ENCODE results near the gene CEP170. TPM values are rescaled to one million over a fixed set of nuclear protein-coding genes. Genes with fewer than 3 reads are reported as not detected.
"Not testable (repeated sequence)": the region's sequence is repeated elsewhere in the genome, so short reads cannot be mapped to it uniquely, and the experiment has no call there.

The CEP170 gene
- total RNA-seq, 1 experiment from 2014 or later, result 105 TPM

DNA sequence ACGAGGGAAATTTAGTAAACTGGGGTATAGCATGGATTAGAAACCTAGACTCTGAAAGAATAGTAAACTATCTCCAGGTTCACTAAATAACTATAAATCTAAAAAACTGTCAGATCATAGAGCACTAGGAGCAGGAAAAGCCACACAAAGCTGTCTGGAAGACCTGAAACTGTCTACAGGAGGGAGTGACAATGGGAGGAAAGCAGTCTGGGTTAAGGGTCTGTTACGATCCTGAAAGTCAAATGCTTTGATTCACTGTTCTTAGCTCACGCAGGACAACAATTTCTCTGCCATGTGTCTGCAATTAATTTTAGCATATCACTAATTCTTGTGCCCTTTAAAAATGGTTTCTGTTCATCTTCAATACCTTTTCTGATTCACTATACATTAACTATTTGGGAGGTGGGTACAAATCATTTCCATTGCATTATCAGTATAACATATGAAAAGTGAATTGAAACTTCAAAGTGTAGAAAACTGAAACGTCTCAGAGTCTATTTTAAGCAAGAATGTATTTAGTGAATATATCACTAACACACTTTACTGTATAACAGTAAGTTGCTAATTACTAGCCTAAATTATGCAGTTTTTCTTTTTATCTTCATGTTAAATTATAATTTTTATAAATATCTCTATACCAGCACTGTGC is 18.4 kb downstream of the CEP170 start:
- DNase-seq (ENCODE audit: low read depth), result no peak

GRCh38 chr1:243234978-243235647 is 20.0 kb downstream of the CEP170 start:
- DNase-seq (ENCODE audit: low read depth), result peak; percentile 76

DNA sequence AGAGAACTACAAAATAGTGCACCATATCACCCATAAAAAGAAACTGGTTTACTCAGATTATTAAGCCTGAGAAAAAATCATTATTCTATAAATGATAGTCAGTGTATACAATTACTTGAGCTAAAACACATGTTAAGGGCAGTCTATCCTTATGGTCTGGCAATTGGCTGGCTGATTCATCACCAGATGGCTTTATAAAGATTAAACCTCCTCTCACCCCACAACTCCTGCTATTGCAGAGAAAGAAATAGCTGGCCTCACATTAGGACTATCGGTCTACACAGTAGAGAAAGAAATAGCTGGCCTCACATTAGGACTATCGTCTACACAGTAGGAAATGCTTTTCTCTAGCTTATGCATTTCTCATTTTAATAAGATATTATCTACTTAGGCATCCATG is 21.2 kb downstream of the CEP170 start:
- peak; percentile 70 for DNase-seq (ENCODE audit: low read depth)

DNA sequence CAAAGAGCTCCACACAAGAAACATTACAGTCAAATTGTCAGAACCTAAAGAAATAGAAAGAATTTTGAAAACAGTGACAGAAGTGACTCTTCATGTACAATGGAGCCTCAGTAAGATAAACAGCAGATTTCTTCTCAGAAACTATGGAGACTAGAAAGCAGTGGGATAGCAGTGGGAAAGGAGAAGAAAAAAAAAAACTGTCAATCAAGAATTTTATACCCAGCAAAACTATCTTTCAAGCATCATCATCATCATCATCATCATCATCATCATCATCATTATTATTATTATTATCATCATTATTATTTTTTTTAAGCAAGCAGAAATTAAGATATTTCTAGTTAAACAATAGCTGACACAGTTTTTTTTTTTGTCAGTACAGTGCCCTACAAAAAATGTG is 24.2 kb downstream of the CEP170 start:
- peak; percentile 41 for DNase-seq (ENCODE audit: low read depth)

DNA sequence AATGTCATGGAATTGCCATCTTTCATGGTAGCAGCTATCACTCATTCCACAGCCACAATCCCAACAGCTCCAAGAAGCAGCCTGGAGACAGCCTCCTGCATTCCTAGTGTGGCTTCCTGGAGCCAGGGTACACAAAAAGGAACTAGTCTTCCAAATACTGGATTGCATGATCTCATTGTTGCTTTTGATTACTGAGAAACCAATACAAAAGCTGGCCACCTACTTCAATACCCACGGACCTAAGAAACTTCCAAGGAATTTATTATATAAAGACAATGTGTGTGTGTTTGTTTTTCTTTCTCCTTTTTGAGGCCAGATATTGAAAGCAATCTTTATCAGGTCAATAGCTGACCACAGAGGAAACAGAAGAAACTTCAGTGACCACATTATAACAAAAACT is 25.6 kb downstream of the CEP170 start:
- DNase-seq (ENCODE audit: low read depth), result no peak

DNA sequence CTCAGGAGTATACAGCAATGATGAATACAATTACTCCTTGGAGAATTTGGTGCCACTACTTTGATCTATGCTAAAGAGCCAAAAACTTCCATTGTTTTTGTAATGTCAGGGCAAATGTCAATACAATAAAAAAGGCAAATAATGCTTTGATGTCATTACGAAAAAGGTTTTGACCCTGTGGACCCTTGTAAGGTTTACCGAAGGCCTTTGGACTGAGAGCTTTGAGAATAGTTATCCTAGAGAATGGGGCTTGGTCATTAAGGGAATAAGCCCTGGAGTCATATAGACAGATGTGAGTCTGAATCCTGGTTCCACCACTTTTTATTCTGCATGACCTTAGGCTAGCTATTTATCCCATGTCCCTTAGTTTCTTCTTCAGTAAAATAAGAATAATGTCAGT is 27.5 kb downstream of the CEP170 start:
- no peak for DNase-seq (ENCODE audit: low read depth)

GRCh38 chr1:243218059-243218458 is 37.0 kb downstream of the CEP170 start:
- no peak for DNase-seq (ENCODE audit: low read depth)

DNA sequence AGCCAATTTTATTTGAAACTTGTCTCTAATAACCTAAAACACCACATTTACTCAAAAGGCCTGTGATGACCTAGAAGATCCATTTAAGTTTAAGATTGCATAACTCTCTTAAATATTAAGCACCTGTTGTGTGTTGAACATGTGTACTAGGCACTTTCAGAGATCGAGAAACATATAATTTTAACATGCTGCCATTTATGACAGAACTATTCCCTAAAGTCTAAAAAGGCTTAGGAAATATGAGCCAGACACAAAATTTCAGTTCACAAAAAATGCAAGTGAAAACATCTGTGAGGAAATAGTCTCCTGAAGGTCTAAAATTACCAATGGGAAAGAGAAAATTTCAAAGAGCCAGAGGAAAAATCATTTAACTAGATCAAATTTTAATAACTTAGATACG is 37.7 kb downstream of the CEP170 start:
- DNase-seq (ENCODE audit: low read depth), result no peak

- DNase-seq (ENCODE audit: low read depth), result no peak
Measured at GRCh38 chr1:243216741-243217140, 38.3 kb downstream of the CEP170 start.

DNA sequence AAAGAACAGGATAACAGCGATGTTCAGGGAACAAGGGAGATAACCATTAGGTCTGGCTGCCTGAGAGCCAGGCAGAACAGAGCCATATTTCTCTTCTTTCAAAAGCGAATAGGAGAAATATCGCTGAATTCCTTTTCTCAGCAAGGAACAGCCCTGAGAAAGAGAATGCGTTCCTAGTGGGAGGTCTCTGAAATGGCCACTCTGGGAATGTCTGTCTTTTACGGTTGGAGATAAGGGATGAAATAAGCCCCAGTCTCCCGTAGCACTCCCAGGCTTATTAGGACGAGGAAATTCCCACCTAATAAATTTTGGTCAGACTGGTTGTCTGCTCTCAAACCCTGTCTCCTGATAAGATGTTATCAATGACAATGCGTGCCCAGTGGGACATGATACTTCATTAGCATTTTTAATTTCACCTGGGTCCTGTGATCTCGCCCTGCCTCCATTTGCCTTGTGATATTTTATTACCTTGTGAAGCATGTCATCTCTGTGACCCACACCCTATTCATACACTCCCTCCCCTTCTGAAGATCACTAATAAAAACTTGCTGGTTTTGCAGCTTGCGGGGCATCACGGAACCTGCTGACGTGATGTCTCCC is 39.7 kb downstream of the CEP170 start:
- DNase-seq (ENCODE audit: low read depth), result not testable (repeated sequence)

DNA sequence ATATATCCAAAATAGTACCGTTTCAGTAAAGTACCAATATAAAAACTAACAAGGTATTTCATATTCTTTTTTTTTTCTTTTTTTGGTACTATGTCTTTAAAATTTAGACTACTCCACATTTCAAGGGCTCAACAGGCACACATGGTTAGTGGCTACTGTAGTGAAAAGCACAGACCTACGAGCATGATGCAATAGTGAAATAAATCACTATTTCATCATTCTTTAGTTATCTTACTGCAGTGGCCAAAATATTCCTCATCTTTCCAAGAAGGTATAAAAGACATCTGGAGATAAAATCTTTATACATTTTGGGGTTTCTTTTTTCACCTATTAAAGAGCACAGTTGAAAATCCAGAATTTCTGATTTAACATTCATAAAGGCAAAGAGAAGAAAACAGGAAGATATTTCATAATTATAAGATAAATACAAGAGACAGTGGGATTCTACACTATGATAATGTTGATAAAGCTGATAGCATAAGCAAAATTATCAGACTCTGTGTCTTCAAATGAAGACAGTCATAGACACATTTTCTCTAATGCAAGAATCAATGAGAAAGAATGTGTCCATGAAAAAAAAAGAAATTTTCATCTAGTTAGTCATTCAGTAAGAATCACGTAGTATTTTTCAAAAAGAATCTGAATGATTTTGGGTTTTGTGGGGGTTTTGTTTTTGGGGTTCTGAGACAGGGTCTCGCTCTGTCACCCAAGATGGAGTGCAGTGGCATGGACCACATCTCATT is 41.9 kb downstream of the CEP170 start:
- DNase-seq (ENCODE audit: low read depth), result peak; percentile 60

DNA sequence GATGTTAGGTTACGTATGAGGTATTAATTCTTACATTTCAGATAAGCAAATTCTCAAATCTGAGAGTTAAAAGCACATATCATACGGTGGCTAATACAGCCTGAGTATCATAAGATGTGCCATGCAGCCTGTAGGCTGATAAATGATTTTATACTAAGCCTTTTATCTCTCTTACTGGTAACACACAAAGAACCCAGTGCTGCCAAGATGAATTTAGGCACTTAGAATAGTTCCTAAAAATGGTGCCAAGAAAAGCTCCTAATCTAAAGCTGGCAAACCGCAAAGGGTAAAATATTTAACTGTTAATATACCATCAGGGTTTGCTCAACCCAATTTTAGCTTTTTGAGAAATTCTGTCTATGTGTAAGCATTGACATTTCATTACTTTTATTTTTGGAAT is 43.1 kb downstream of the CEP170 start:
- not testable (repeated sequence) for DNase-seq (ENCODE audit: low read depth)

GRCh38 chr1:243205026-243205501 is 50.0 kb downstream of the CEP170 start:
- DNase-seq (ENCODE audit: low read depth), result peak; percentile 63

DNA sequence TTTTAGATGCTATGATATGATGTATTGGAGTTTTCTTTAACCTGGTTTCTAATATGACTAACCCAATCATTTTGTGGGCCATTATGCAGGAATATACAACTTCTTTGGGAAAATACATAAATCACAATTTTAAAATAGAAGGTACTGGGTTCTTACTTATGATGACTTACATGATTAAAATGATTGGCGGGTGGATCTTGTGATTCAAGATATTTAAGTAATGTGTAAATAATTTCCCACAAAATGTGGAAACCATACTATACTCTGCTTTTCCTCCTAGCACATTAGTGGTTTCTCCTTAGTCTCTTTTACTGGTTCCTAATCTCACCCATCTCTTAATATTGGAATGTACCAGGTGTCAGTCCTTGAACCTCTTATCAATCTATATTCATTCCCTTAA is 50.7 kb downstream of the CEP170 start:
- DNase-seq (ENCODE audit: low read depth), result not testable (repeated sequence)

GRCh38 chr1:243203196-243203595 is 51.9 kb downstream of the CEP170 start:
- DNase-seq (ENCODE audit: low read depth), result not testable (repeated sequence)

GRCh38 chr1:243201316-243201715 is 53.8 kb downstream of the CEP170 start:
- not testable (repeated sequence) for DNase-seq (ENCODE audit: low read depth)

DNA sequence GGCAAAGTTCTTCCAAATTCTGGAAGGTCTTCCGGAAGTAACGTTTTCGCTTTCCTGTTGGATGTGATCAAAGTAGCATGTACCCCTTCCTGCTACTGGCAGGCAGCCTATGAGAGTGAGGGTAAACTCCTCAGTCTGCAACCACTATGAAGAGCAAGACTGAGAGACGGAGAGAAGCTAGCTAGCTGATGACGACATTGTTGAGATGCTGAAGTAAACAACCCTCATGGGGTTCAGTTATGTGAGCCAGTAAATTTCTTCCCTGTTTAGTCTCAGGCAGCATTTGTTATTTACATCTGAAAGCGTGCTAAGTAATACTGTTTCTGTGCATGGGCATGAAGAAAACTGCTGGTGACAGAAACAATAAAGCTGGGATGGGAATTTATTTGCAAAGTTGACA is 57.6 kb downstream of the CEP170 start:
- not testable (repeated sequence) for DNase-seq (ENCODE audit: low read depth)

DNA sequence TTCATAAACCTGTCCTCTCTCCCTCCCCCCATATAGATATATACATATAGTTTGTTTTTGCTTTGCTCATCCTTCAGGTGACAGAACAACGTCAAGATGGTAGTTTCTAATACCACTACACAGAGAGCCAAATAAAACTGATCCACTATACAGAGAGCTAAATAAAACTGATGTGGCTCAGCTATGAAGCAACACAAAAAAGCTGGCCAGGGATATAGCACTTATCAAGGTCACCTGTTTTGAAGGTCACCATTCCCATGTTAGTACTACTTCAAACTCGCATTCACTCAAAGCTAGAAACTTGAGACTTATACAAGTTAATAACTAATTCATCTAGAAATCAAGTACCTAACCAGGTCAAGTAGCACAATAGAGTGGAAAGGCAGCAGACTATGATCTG is 61.8 kb downstream of the CEP170 start:
- DNase-seq (ENCODE audit: low read depth), result not testable (repeated sequence)

GRCh38 chr1:243186201-243186995 is 68.7 kb downstream of the CEP170 start:
- DNase-seq (ENCODE audit: low read depth), result not testable (repeated sequence)

DNA sequence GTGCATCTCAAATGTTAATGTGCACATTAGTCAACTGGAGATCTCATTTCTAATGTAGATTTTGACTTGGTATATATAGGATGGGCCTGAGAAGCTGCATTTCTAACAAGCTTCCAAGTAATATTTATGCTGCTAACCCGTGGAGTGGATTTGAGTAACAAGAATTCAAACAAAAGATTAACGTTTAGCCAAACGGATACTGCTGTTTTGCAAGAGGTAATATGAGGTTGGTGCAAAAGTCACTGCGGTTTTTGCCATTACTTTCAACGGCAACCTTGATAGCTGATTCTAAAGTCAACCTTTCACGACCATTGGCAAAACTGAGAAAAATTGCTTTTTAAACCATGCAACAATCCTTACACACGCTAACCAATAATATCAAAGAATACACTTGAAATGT is 70.3 kb downstream of the CEP170 start:
- DNase-seq (ENCODE audit: low read depth), result not testable (repeated sequence)

- peak; percentile 9 for DNase-seq (ENCODE audit: low read depth)
Measured at GRCh38 chr1:243183661-243184060, 71.4 kb downstream of the CEP170 start.

Data from LHCN-M2 (cell line).